CD4-positive, CD25-positive, alpha-beta regulatory T cell (primary cell): ENCODE results near the gene EPS15. TPM values are rescaled to one million over a fixed set of nuclear protein-coding genes. Genes with fewer than 3 reads are reported as not detected.

ENCODE experiments used
- ATAC-seq, 2 donors: fragments of 150-1000 bp; cut with Tn5 transposase; one replicate each; pipeline ENCODE4 v1.10.0; 2021; ENCODE audit warnings: low read depth in 2 of 2, moderate number of reproducible peaks in 2 of 2, moderate library complexity in 1 of 2
- DNase-seq, 3 donors: peaks; one replicate each; pipeline versions ENCODE4 v3.0.0 to v3.0.0-alpha.2; 2012 to 2022; ENCODE audit warnings: mixed read lengths in 1 of 3
- H3K27ac ChIP-seq: one replicate; pipeline ENCODE4 v1.7.0; 2013; ENCODE audit warnings: mild to moderate bottlenecking, low read length; ENCODE audit not compliant: insufficient read depth, poor library complexity, severe bottlenecking
- H3K27me3 ChIP-seq: one replicate; pipeline ENCODE4 v1.7.0; 2013; ENCODE audit warnings: low read length; ENCODE audit not compliant: control insufficient read depth, insufficient read depth
- H3K36me3 ChIP-seq: one replicate; pipeline ENCODE4 v1.7.0; 2013; ENCODE audit warnings: mild to moderate bottlenecking, low read length, moderate library complexity; ENCODE audit not compliant: control insufficient read depth, insufficient read depth
- H3K4me1 ChIP-seq: 2 replicates; pipeline ENCODE4 v1.7.0; 2013; ENCODE audit warnings: mild to moderate bottlenecking, low read length; ENCODE audit not compliant: insufficient read depth, control insufficient read depth, poor library complexity, severe bottlenecking
- H3K4me3 ChIP-seq: one replicate; pipeline ENCODE4 v1.7.0; 2013; ENCODE audit warnings: low read depth, mild to moderate bottlenecking, low read length, moderate library complexity
- H3K9me3 ChIP-seq, 2 experiments: 1 replicate in 1 of 2; 2 replicates in 1 of 2; pipeline ENCODE4 v1.7.0; 2013; ENCODE audit warnings: low read length in 2 of 2, mild to moderate bottlenecking in 1 of 2, moderate library complexity in 1 of 2; ENCODE audit not compliant: control insufficient read depth in 2 of 2
- H3K27ac Mint-ChIP-seq, 3 donors: one replicate each; pipeline ENCODE4 v1.8.0; 2020 to 2022; ENCODE audit warnings: mild to moderate bottlenecking in 3 of 3, mixed read lengths in 3 of 3, moderate library complexity in 2 of 3
- H3K27me3 Mint-ChIP-seq: one replicate; pipeline ENCODE4 v1.8.0; 2022; ENCODE audit warnings: mild to moderate bottlenecking, mixed read lengths
- H3K36me3 Mint-ChIP-seq: one replicate; pipeline ENCODE4 v1.8.0; 2020; ENCODE audit warnings: mixed read lengths
- H3K4me1 Mint-ChIP-seq, 4 donors: one replicate each; pipeline ENCODE4 v1.8.0; 2020 to 2022; ENCODE audit warnings: mixed read lengths in 4 of 4, mild to moderate bottlenecking in 1 of 4
- H3K4me3 Mint-ChIP-seq, 4 donors: one replicate each; pipeline ENCODE4 v1.8.0; 2020 to 2022; ENCODE audit warnings: mild to moderate bottlenecking in 4 of 4, mixed read lengths in 4 of 4, moderate library complexity in 3 of 4
- H3K9me3 Mint-ChIP-seq, 7 donors: one replicate each; pipeline ENCODE4 v1.8.0; 2020 to 2022; ENCODE audit warnings: mixed read lengths in 7 of 7, mild to moderate bottlenecking in 3 of 7, moderate library complexity in 2 of 7
- polyA plus RNA-seq, 4 donors: library from polyadenylated mRNA; unstranded; fragments of 300-500 nt; fragmentation: Illumina TruSeq; gene quantifications; one replicate each; pipeline ENCODE4 v1.2.3, GENCODE V29; 2021
- total RNA-seq: library from RNA; stranded (reverse); gene quantifications from one replicate; pipeline ENCODE4 v1.2.3, GENCODE V29; 2022

Gene EPS15
- total and polyA plus RNA-seq, 5 donors from 2014 or later = 58.5 to 135 (median 83.5) TPM

DNA sequence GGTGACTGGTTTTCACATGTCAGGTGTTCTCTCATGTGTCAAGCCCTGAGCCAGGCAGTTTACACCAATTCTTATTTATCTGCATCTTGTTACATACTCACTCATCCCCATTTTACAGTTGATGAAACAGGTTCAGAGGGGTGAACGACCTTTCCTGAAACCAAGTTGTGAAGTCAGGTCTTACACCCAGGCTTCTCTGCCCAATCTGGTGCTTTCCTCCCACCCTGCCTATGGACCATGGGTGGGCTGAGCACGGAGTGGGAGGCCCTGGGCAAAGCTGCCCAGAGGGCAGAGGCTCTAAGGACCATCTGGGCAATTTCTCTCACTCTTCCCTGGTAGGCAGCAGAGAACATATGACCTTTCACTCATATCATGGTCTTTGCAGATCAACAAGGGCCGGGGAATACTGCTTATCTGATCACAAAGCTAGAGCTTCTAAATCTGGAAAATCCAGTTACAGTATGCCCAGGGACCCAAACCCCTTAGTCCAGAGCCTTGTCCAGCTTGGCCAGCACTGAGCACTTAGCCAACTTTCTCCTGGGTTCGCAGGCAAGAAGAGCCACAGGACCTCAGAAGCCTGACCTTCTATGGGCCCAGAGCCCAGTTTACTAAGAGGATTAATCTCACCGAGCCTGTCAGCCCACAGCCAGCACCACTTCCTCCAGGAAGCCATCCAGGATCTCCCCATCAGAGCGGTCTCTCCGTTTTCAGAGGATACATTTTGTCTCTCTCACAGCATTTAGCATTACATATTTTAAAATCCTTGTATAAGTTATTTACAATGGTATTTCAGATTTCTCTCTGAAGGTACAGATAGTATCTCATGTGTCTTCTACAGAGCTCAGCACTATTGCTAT, 172.8 kb downstream of the EPS15 start:
- H3K36me3 ChIP-seq = no peaks in the 10 kb centered on the region
- H3K4me3 ChIP-seq = no peak overlapping the region
- H3K4me1 ChIP-seq = no peaks in the 10 kb centered on the region
- DNase-seq (no peak), ATAC-seq (no peak)
- Mint-ChIP-seq H3K27me3 (peaks cover 46% of the 10 kb centered on the region), H3K4me1 (peaks cover 5 to 10% (median 8%) of the 10 kb centered on the region in 4 donors), H3K4me3 (no peak overlapping the region), H3K9me3 (peaks cover 0 to 3% (median 0%) of the 10 kb centered on the region in 7 donors), H3K36me3 (peaks cover 5% of the 10 kb centered on the region), H3K27ac (no peak overlapping the region)
- H3K27me3 ChIP-seq = peaks cover 14% of the 10 kb centered on the region
- no peaks in the 10 kb centered on the region for H3K9me3 ChIP-seq
- no peak overlapping the region for H3K27ac ChIP-seq

DNA sequence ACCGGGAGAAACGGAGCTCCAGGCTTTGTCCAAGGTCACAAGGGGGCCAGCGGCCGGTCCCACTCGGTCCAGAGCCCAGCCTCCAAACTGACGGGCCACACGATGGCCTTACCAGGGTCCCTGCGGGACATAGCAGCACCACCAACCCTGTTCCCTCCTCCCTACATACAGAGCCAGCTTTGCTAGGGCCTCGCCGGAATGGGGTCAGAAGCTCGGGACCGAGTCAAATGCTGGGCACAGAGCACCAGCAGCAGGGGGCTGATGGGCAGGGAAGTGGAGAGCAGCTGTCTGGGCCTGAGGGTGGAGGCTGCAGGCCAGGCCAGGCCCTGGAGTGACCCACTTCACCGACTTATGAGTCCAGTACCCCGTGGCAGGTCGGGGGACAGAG, 173.8 kb downstream of the EPS15 start:
- Mint-ChIP-seq H3K4me3 (no peak overlapping the region), H3K27ac (no peak overlapping the region), H3K27me3 (peaks cover 46% of the 10 kb centered on the region), H3K9me3 (peaks cover 0 to 3% (median 0%) of the 10 kb centered on the region in 7 donors), H3K36me3 (peaks cover 5% of the 10 kb centered on the region), H3K4me1 (peaks cover 5 to 10% (median 8%) of the 10 kb centered on the region in 4 donors)
- peaks cover 16% of the 10 kb centered on the region for H3K27me3 ChIP-seq
- ATAC-seq = no peak
- no peaks in the 10 kb centered on the region for H3K36me3 ChIP-seq
- no peak overlapping the region for H3K27ac ChIP-seq
- no peaks in the 10 kb centered on the region for H3K9me3 ChIP-seq
- H3K4me3 ChIP-seq = no peak overlapping the region
- no peaks in the 10 kb centered on the region for H3K4me1 ChIP-seq
- no peak for DNase-seq

DNA sequence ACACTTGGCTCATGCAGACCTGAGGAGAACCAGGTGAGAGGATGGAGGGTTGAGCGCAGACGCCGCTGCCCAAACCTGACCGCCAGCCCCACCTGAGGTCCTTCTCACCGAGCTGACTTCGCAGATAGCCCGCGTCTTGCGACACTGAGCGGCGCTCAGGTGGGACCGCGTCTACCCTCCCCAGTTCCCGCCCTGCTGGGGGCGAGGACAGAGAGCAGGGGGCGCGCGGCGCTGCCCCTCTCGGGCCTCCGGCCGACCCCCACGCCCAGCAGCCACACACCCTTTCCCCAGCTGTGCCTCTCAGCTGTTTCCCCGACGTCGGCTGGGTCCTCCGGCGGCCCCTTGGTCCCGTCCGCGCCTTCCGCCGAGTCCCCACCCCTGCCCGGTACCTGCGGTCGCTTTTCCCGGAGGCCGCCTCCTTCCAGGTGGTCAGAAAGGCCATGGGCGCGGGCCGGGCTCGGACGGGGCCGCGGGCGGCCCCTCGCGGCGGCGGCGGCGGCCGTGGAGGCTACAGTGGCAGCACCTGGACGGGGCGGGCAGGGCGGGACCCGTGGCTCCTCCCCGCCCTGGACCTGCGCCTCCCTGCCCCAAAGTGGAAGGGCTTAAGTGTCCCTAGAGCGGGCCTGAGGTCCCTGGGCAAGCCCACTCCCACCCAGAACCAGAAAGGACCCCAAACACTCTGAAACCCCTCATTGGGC, 174.3 kb downstream of the EPS15 start:
- Histone ChIP-seq H3K27ac (no peak overlapping the region), H3K36me3 (no peaks in the 10 kb centered on the region), H3K4me3 (no peak overlapping the region), H3K9me3 (no peaks in the 10 kb centered on the region), H3K27me3 (peaks cover 16% of the 10 kb centered on the region), H3K4me1 (no peaks in the 10 kb centered on the region)
- Mint-ChIP-seq H3K4me3 (no peak overlapping the region), H3K9me3 (peaks cover 0 to 3% (median 0%) of the 10 kb centered on the region in 7 donors), H3K27ac (no peak overlapping the region), H3K27me3 (peaks cover 46% of the 10 kb centered on the region), H3K36me3 (peaks cover 5% of the 10 kb centered on the region), H3K4me1 (peaks cover 5 to 10% (median 7%) of the 10 kb centered on the region in 4 donors)
- ATAC-seq = no peak
- DNase-seq = no peak

DNA sequence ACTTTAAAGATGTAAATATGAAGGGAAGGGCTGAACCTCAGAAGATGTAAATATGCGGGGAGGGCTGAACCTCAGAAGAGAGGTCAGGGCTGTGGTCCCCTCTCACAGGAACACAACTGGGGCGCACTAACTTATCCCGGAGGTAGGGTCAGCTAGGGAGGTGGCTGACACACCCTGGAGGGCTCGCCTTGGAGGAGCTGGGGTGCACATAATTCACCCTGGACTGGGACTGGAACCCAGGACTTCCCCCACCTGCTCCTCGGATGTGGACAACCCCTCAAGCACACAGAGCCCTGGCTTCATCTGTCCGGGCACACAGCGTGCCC, 174.8 kb downstream of the EPS15 start:
- no peak for DNase-seq
- H3K36me3 Mint-ChIP-seq = peaks cover 5% of the 10 kb centered on the region
- Histone ChIP-seq H3K27me3 (peaks cover 16% of the 10 kb centered on the region), H3K9me3 (no peaks in the 10 kb centered on the region), H3K27ac (no peak overlapping the region), H3K4me3 (no peak overlapping the region), H3K4me1 (no peaks in the 10 kb centered on the region), H3K36me3 (no peaks in the 10 kb centered on the region)
- H3K9me3 Mint-ChIP-seq = peaks cover 0 to 3% (median 0%) of the 10 kb centered on the region in 7 donors
- ATAC-seq = no peak
- H3K27ac Mint-ChIP-seq = no peak overlapping the region
- H3K4me1 Mint-ChIP-seq = peaks cover 3 to 10% (median 7%) of the 10 kb centered on the region in 4 donors
- no peak overlapping the region for H3K4me3 Mint-ChIP-seq
- peaks cover 46% of the 10 kb centered on the region for H3K27me3 Mint-ChIP-seq

DNA sequence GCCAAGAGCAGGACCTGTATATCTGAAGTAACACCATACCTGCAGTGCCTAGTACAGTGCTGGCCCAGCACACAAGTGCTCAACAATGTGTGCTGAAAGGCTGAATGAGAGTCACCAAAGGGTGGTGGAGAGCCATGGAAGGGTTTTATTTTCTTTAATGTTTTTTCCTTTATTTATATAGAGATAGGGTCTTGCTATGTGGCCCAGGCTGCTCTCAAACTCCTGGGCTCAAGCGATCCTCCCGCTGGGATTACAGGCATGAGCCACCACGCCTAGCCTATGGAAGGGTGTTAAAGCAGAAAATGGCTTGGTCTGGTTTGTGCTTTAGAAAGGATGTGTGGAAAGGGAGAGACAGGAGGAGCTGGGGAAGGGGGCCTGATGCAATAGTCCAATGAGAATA, 175.4 kb downstream of the EPS15 start:
- ATAC-seq = no peak
- peaks cover 16% of the 10 kb centered on the region for H3K27me3 ChIP-seq
- peaks cover 46% of the 10 kb centered on the region for H3K27me3 Mint-ChIP-seq
- DNase-seq = no peak
- H3K27ac ChIP-seq = no peak overlapping the region
- peaks cover 5% of the 10 kb centered on the region for H3K36me3 Mint-ChIP-seq
- H3K4me3 ChIP-seq = no peak overlapping the region
- peaks cover 0 to 10% (median 7%) of the 10 kb centered on the region in 4 donors for H3K4me1 Mint-ChIP-seq
- H3K4me1 ChIP-seq = no peaks in the 10 kb centered on the region
- peak overlapping the region in 1 of 4 donors; percentile 55 for H3K4me3 Mint-ChIP-seq
- H3K9me3 ChIP-seq = no peaks in the 10 kb centered on the region
- no peak overlapping the region for H3K27ac Mint-ChIP-seq
- H3K9me3 Mint-ChIP-seq = peaks cover 0 to 3% (median 0%) of the 10 kb centered on the region in 7 donors
- no peaks in the 10 kb centered on the region for H3K36me3 ChIP-seq

DNA sequence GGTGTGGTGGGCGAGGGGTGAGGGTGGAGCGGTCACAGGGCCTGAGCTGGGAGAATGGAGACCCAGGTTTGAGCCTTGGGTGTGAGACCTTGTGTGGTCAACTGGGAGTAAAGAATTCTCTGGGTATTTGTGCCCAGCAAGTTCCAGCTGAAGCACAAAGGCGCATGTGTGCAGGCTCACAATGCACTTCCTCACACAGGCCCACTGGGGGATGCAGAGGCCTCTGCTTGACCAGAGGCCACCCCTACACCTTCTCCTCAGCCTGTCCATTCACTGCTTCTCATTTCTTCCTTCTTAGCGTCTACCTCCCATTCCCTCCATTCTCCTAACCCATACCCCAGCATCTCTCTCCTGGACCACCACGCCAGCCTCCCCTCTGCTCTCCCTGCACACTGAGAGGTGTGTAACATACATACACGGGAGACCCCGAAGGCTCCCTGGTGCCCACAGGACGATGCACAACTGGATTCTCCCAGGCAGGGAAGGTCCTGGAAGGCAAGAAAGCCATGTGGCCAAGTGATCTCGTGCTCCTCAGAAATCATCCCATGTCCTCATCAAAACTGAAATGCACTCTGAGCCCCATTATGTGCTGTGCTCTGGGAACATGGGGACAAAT, 176.4 kb downstream of the EPS15 start:
- no peaks in the 10 kb centered on the region for H3K36me3 ChIP-seq
- no peak overlapping the region for H3K27ac ChIP-seq
- peaks cover 0 to 10% (median 7%) of the 10 kb centered on the region in 4 donors for H3K4me1 Mint-ChIP-seq
- no peak overlapping the region for H3K4me3 ChIP-seq
- peaks cover 5% of the 10 kb centered on the region for H3K36me3 Mint-ChIP-seq
- peaks cover 16% of the 10 kb centered on the region for H3K27me3 ChIP-seq
- no peaks in the 10 kb centered on the region for H3K4me1 ChIP-seq
- no peak overlapping the region for H3K4me3 Mint-ChIP-seq
- ATAC-seq (no peak), DNase-seq (no peak)
- H3K9me3 Mint-ChIP-seq = peaks cover 0 to 3% (median 0%) of the 10 kb centered on the region in 7 donors
- peaks cover 51% of the 10 kb centered on the region for H3K27me3 Mint-ChIP-seq
- no peaks in the 10 kb centered on the region for H3K9me3 ChIP-seq
- H3K27ac Mint-ChIP-seq = no peak overlapping the region

DNA sequence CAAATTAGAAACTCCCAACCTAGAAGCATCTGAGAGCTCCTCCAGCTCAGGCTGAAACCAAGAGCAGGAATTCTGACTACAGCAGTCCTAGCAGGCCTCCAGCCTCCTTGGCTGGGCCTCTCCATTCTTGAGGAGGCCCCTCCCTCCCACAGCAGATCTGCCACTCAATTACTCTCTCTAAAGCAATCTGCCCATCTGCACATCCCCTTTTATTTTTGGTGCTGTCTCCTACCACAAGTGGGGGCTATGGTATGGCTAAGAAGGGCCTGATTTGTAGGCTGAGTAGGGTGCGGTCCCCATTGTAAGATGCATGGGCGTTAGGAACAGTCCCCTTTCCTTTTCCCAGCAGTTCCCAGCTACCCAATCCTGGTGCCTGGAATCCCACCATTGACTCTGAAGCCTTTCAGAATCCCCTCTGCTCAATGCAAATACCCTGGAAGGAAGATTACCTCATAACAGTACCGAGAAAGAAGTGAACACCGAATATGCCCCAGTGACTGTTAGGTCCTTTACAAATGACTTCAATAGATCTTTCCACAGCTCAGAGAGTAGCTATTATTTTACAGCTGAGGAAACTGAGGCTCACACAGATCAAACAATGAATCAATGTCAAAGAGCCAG, 177.1 kb downstream of the EPS15 start:
- H3K27ac Mint-ChIP-seq = no peak overlapping the region
- peaks cover 0 to 10% (median 7%) of the 10 kb centered on the region in 4 donors for H3K4me1 Mint-ChIP-seq
- H3K4me3 ChIP-seq = no peak overlapping the region
- H3K27me3 ChIP-seq = peaks cover 16% of the 10 kb centered on the region
- DNase-seq = peak in 1 of 3 donors; percentile 23
- no peak overlapping the region for H3K27ac ChIP-seq
- H3K9me3 Mint-ChIP-seq = peaks cover 0 to 3% (median 0%) of the 10 kb centered on the region in 7 donors
- ATAC-seq = no peak
- no peak overlapping the region for H3K4me3 Mint-ChIP-seq
- no peaks in the 10 kb centered on the region for H3K36me3 ChIP-seq
- peaks cover 5% of the 10 kb centered on the region for H3K36me3 Mint-ChIP-seq
- H3K9me3 ChIP-seq = no peaks in the 10 kb centered on the region
- no peaks in the 10 kb centered on the region for H3K4me1 ChIP-seq
- peaks cover 49% of the 10 kb centered on the region for H3K27me3 Mint-ChIP-seq
